Right kidney (tissue), 1 donor: ENCODE data around the gene CTDP1.
"Not testable (repeated sequence)": the region's sequence is repeated elsewhere in the genome, so short reads cannot be mapped to it uniquely, and the experiment has no call there.

ENCODE experiments used
- DNase-seq: peaks from one replicate; pipeline ENCODE4 v3.0.0-alpha.2; 2016

The CTDP1 gene

GRCh38 chr18:79724299-79725080 is 44.9 kb downstream of the CTDP1 start:
- DNase-seq, result no peak

GRCh38 chr18:79725486-79725885 is 45.9 kb downstream of the CTDP1 start:
- DNase-seq, result no peak

- DNase-seq, result no peak
Observed at GRCh38 chr18:79726721-79727120, 47.1 kb downstream of the CTDP1 start.

GRCh38 chr18:79727211-79727610 is 47.6 kb downstream of the CTDP1 start:
- no peak for DNase-seq

- DNase-seq, result no peak
Observed at GRCh38 chr18:79728931-79729586, 49.5 kb downstream of the CTDP1 start.

GRCh38 chr18:79729611-79730010 is 50.0 kb downstream of the CTDP1 start:
- no peak for DNase-seq

- no peak for DNase-seq
Observed at GRCh38 chr18:79730804-79731203, 51.2 kb downstream of the CTDP1 start.

GRCh38 chr18:79731881-79732720 is 52.5 kb downstream of the CTDP1 start:
- DNase-seq, result not testable (repeated sequence)

GRCh38 chr18:79732721-79733025 is 53.1 kb downstream of the CTDP1 start:
- no peak for DNase-seq

GRCh38 chr18:79733135-79733701 is 53.6 kb downstream of the CTDP1 start:
- DNase-seq, result no peak

GRCh38 chr18:79733986-79734770 is 54.6 kb downstream of the CTDP1 start:
- DNase-seq, result no peak

- DNase-seq, result no peak
Observed at GRCh38 chr18:79735071-79735980, 55.7 kb downstream of the CTDP1 start.

- no peak for DNase-seq
Observed at GRCh38 chr18:79736230-79736629, 56.6 kb downstream of the CTDP1 start.

GRCh38 chr18:79736846-79737245 is 57.2 kb downstream of the CTDP1 start:
- no peak for DNase-seq

- no peak for DNase-seq
Observed at GRCh38 chr18:79737426-79737825, 57.8 kb downstream of the CTDP1 start.

- DNase-seq, result no peak
Observed at GRCh38 chr18:79738041-79738461, 58.4 kb downstream of the CTDP1 start.

- no peak for DNase-seq
Observed at GRCh38 chr18:79738581-79739439, 59.2 kb downstream of the CTDP1 start.

GRCh38 chr18:79739440-79739778 is 59.8 kb downstream of the CTDP1 start:
- DNase-seq, result no peak

- DNase-seq, result not testable (repeated sequence)
Observed at GRCh38 chr18:79740047-79740446, 60.4 kb downstream of the CTDP1 start.
